Neural cell (in vitro differentiated cells): Measurements from ENCODE around the gene S1PR4.

Source experiments
- CTCF ChIP-seq: fragments of 450-650 bp; IDR thresholded peaks from 2 replicates; pipeline ENCODE4 v1.5.1; 2014; ENCODE audit warnings: antibody characterized with exemption, mild to moderate bottlenecking, moderate library complexity; ENCODE audit not compliant: poor library complexity, severe bottlenecking
- EP300 ChIP-seq: fragments of 450-650 bp; conservative IDR thresholded peaks from 2 replicates; pipeline ENCODE4 v1.6.1; 2014; ENCODE audit warnings: antibody characterized with exemption, mild to moderate bottlenecking, moderate library complexity; ENCODE audit not compliant: poor library complexity, severe bottlenecking
- REST ChIP-seq: IDR thresholded peaks from 2 replicates; pipeline ENCODE4 v1.6.1; 2012; ENCODE audit warnings: borderline replicate concordance
- TAF1 ChIP-seq: IDR thresholded peaks from 2 replicates; pipeline ENCODE4 v1.6.1; 2012; ENCODE audit warnings: low read depth

- TF ChIP-seq TAF1 (no peak), CTCF (no peak), EP300 (no peak), REST (no peak)
These were observed 26.8 kb upstream of the S1PR4 start for GRCh38 chr19:3151563-3152418.
